ENCODE results near the gene NRCAM. TPM values are rescaled to one million over a fixed set of nuclear protein-coding genes. Genes with fewer than 3 reads are reported as not detected.

NRCAM gene
- total and polyA plus RNA-seq, 10 of the 15 experiments (the other 5 are each of a cell fraction or from before 2014, with no cell fraction given) = 0.30 to 2.0 (median 1.0) TPM

- TF ChIP-seq ZNF687 (IDR thresholded peaks at IDR 0.05) (peak; percentile 57; the same call in 1 of the 2 replicates), BACH1 (IDR thresholded peaks at IDR 0.05; ENCODE audit: borderline replicate concordance) (peak; percentile 100), EED (IDR thresholded peaks at IDR 0.05; ENCODE audit: low read depth) (peak; percentile 76; the same call in 1 of the 2 replicates), RUNX3 (IDR thresholded peaks at IDR 0.05; ENCODE audit: low read length) (peak; percentile 83), ZZZ3 (IDR thresholded peaks at IDR 0.05; ENCODE audit: control insufficient read depth, insufficient read length, low read depth) (no peak), EP300 (IDR thresholded peaks at IDR 0.05; ENCODE audit: borderline replicate concordance in 1 of 2, control insufficient read depth in 1 of 2, low read depth in 2 of 2, low read length in 2 of 2) (peak in 1 of 2 experiments; percentile 42; a peak in 2 of 4 replicates), MYB (IDR thresholded peaks at IDR 0.05; ENCODE audit: borderline replicate concordance, low read depth, low read length) (0 out of 2 replicates have a peak, but pooled peaks have one; percentile 18), IKZF2 (IDR thresholded peaks at IDR 0.05) (peak; percentile 85 to 91), FOXM1 (IDR thresholded peaks at IDR 0.05; ENCODE audit: low read depth, low read length) (peak; percentile 84; the same call in 1 of the 2 replicates), RB1 (IDR thresholded peaks at IDR 0.05; ENCODE audit: borderline replicate concordance) (no peak), SMC3 (IDR thresholded peaks at IDR 0.05; ENCODE audit: borderline replicate concordance, low read length) (0 out of 2 replicates have a peak, but pooled peaks have one; percentile 1), ATF7 (IDR thresholded peaks at IDR 0.05; ENCODE audit: low read depth) (peak; percentile 48; the same call in 1 of the 2 replicates), MTA2 (IDR thresholded peaks at IDR 0.05; ENCODE audit: low read depth) (peak; percentile 58; the same call in 1 of the 2 replicates), MYC (IDR thresholded peaks at IDR 0.05; ENCODE audit: insufficient read depth, insufficient read length, insufficient replicate concordance, low read length, severe bottlenecking) (no peak), EGR1 (IDR thresholded peaks at IDR 0.05; ENCODE audit: borderline replicate concordance in 1 of 2, low read depth in 2 of 2, low read length in 2 of 2) (peak in 1 of 2 experiments; percentile 37; a peak in 1 of 3 replicates), POLR2AphosphoS5 (IDR thresholded peaks at IDR 0.05; ENCODE audit: low read length) (peak; percentile 48; the same call in 1 of the 2 replicates), SMAD1 (IDR thresholded peaks at IDR 0.05; ENCODE audit: low read depth, partially characterized antibody) (peak; percentile 93), KLF5 (IDR thresholded peaks at IDR 0.05; ENCODE audit: partially characterized antibody) (no peak)
- TF ChIP-seq, protein P1, sequence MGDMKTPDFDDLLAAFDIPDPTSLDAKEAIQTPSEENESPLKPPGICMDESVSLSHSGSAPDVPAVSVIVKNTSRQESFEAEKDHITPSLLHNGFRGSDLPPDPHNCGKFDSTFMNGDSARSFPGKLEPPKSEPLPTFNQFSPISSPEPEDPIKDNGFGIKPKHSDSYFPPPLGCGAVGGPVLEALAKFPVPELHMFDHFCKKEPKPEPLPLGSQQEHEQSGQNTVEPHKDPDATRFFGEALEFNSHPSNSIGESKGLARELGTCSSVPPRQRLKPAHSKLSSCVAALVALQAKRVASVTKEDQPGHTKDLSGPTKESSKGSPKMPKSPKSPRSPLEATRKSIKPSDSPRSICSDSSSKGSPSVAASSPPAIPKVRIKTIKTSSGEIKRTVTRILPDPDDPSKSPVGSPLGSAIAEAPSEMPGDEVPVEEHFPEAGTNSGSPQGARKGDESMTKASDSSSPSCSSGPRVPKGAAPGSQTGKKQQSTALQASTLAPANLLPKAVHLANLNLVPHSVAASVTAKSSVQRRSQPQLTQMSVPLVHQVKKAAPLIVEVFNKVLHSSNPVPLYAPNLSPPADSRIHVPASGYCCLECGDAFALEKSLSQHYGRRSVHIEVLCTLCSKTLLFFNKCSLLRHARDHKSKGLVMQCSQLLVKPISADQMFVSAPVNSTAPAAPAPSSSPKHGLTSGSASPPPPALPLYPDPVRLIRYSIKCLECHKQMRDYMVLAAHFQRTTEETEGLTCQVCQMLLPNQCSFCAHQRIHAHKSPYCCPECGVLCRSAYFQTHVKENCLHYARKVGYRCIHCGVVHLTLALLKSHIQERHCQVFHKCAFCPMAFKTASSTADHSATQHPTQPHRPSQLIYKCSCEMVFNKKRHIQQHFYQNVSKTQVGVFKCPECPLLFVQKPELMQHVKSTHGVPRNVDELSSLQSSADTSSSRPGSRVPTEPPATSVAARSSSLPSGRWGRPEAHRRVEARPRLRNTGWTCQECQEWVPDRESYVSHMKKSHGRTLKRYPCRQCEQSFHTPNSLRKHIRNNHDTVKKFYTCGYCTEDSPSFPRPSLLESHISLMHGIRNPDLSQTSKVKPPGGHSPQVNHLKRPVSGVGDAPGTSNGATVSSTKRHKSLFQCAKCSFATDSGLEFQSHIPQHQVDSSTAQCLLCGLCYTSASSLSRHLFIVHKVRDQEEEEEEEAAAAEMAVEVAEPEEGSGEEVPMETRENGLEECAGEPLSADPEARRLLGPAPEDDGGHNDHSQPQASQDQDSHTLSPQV (IDR thresholded peaks at IDR 0.05) = no peak
These were observed 244.6 kb downstream of the NRCAM start (continued) for GRCh38 chr7:108211382-108212201.
